GM18867 (cell line): Measurements from ENCODE around the gene TBCD.

ENCODE experiments used
- ATAC-seq: cut with Tn5 transposase; IDR thresholded peaks from one replicate; pipeline ENCODE4 v1.9.1; 2021; ENCODE audit warnings: mild to moderate bottlenecking, moderate library complexity; ENCODE audit not compliant: unreplicated experiment

The TBCD gene

GRCh38 chr17:82789806-82790205 lies 37.9 kb downstream of the TBCD start:
- ATAC-seq: no peak

GRCh38 chr17:82790391-82790790 lies 38.5 kb downstream of the TBCD start:
- ATAC-seq: no peak

- no peak for ATAC-seq
These were observed 39.7 kb downstream of the TBCD start for GRCh38 chr17:82791532-82791931.

- no peak for ATAC-seq
These were observed 42.2 kb downstream of the TBCD start for GRCh38 chr17:82793974-82794630.

GRCh38 chr17:82794781-82795482 lies 43.1 kb downstream of the TBCD start:
- ATAC-seq: no peak

GRCh38 chr17:82795615-82796014 lies 43.8 kb downstream of the TBCD start:
- ATAC-seq: no peak

- ATAC-seq: no peak
These were observed 45.2 kb downstream of the TBCD start for GRCh38 chr17:82797061-82797460.

GRCh38 chr17:82798752-82799151 lies 46.9 kb downstream of the TBCD start:
- ATAC-seq: no peak

GRCh38 chr17:82799591-82799990 lies 47.7 kb downstream of the TBCD start:
- no peak for ATAC-seq

GRCh38 chr17:82800885-82801284 lies 49.0 kb downstream of the TBCD start:
- no peak for ATAC-seq

GRCh38 chr17:82801377-82801970 lies 49.6 kb downstream of the TBCD start:
- no peak for ATAC-seq

GRCh38 chr17:82802075-82802780 lies 50.4 kb downstream of the TBCD start:
- no peak for ATAC-seq

- no peak for ATAC-seq
These were observed 51.3 kb downstream of the TBCD start for GRCh38 chr17:82803185-82803584.

- no peak for ATAC-seq
These were observed 51.7 kb downstream of the TBCD start for GRCh38 chr17:82803606-82804005.

GRCh38 chr17:82804442-82805191 lies 52.8 kb downstream of the TBCD start:
- ATAC-seq: no peak

GRCh38 chr17:82805254-82805653 lies 53.4 kb downstream of the TBCD start:
- ATAC-seq: no peak

GRCh38 chr17:82805823-82806222 lies 54.0 kb downstream of the TBCD start:
- ATAC-seq: no peak

GRCh38 chr17:82806645-82807044 lies 54.8 kb downstream of the TBCD start:
- no peak for ATAC-seq

- ATAC-seq: no peak
These were observed 55.2 kb downstream of the TBCD start for GRCh38 chr17:82807101-82807500.

GRCh38 chr17:82807562-82807961 lies 55.7 kb downstream of the TBCD start:
- no peak for ATAC-seq

- no peak for ATAC-seq
These were observed 56.1 kb downstream of the TBCD start for GRCh38 chr17:82808006-82808405.
